Colonic mucosa (tissue), 4 donors: ENCODE data around the gene GJB1. TPM values are rescaled to one million over a fixed set of nuclear protein-coding genes. Genes with fewer than 3 reads are reported as not detected.

Experiments used
- DNase-seq: peaks from one replicate; pipeline ENCODE4 v3.0.0-alpha.2; 2020
- H3K27ac ChIP-seq: fragments of 200-600 bp; one replicate; pipeline ENCODE4 v1.8.0; 2021
- H3K27me3 ChIP-seq: fragments of 200-600 bp; one replicate; pipeline ENCODE4 v1.8.0; 2021
- H3K36me3 ChIP-seq: fragments of 200-600 bp; one replicate; pipeline ENCODE4 v1.8.0; 2021
- H3K4me1 ChIP-seq: fragments of 200-600 bp; one replicate; pipeline ENCODE4 v1.8.0; 2021; ENCODE audit warnings: mild to moderate bottlenecking
- H3K4me3 ChIP-seq: fragments of 200-600 bp; one replicate; pipeline ENCODE4 v1.8.0; 2021
- H3K9ac ChIP-seq, 2 donors: one replicate each; pipeline ENCODE4 v1.7.0; 2013; ENCODE audit warnings: control low read depth in 2 of 2, low read depth in 2 of 2, low read length in 2 of 2
- H3K9me3 ChIP-seq: fragments of 200-600 bp; one replicate; pipeline ENCODE4 v1.8.0; 2021
- CTCF ChIP-seq: fragments of 200-600 bp; IDR thresholded peaks from one replicate; pipeline ENCODE4 v1.8.0; 2022; ENCODE audit warnings: antibody characterized with exemption, mild to moderate bottlenecking
- intact Hi-C: fragments of 100-400 bp; cut with DNase I; formaldehyde crosslinking; loops from one replicate; pipeline ENCODE4 v1.14.1; 2022
- total RNA-seq, 2 donors: library from RNA; stranded (reverse); fragmentation: NEBNext Ultra II Directional in 1 of 2; extraction: Animal tissue kit (Norgen Biotek cat#: 25700) in 1 of 2; gene quantifications; one replicate each; pipeline ENCODE4 v1.2.1, GENCODE V29; 2021
- donor health status: healthy.
- donor health status: DM: no; HTN: no; CAD: no.
- donor health status: DM: no; HTN: no; CAD: no.

Gene GJB1
- total RNA-seq, 2 donors from 2014 or later: 76.0 to 100 TPM

DNA sequence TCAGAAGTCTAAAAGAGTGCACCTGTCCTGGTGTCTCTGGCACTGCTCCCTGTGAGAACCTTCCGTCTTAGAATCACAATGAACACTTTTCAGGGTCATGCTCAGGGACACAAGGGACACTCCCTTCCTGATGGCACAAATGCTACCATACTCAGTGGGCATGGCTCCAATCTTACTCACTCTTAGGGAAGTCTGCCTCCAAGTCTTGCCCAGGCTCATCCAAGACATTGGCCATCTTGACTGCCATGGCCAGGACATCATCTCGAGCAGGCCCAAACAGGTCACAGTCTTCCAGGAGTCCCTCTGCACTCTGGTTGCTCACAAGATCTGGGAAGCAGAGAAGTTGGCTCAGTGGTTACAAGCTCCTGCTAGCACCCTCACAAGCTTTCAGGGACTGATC lies 22.1 kb downstream of the GJB1 start:
- no peak for DNase-seq

DNA sequence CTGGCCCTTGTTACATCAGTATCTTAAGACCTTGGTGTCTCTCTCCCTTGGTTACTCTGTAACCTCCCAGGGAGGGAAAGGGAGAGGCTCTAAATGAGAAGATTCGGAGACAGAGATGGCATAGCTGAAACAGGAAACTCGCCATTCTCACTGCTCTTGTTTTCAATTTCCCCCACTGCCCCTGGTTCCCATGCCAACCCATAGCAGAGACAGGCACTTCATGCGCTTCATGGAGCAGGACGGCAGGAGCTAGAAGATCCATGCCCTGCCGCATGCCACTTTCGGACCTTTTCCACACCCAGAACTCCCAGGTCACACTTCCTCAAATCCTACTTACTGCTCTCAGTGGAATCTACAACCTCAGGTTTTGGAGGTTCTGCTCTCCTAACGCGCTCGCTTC lies 27.8 kb downstream of the GJB1 start:
- H3K27ac ChIP-seq: no peak overlapping the region
- H3K4me3 ChIP-seq: no peak overlapping the region
- no peaks in the 10 kb centered on the region for H3K36me3 ChIP-seq
- no peak overlapping the region for H3K9ac ChIP-seq
- H3K9me3 ChIP-seq: no peaks in the 10 kb centered on the region
- DNase-seq: no peak
- intact Hi-C loops: loop anchor here (10.0 kb wide), 1 partner anchor 66 kb away; no protein-coding TSS in a partner anchor
- no peaks in the 10 kb centered on the region for H3K4me1 ChIP-seq
- H3K27me3 ChIP-seq: no peaks in the 10 kb centered on the region
- no peak for TF ChIP-seq CTCF

More for the DNA sequence above, 22.1 kb downstream of the GJB1 start:
- Histone ChIP-seq H3K4me1 (no peaks in the 10 kb centered on the region), H3K36me3 (no peaks in the 10 kb centered on the region), H3K27me3 (no peaks in the 10 kb centered on the region), H3K4me3 (no peak overlapping the region), H3K27ac (no peak overlapping the region), H3K9ac (no peak overlapping the region), H3K9me3 (no peaks in the 10 kb centered on the region)
- intact Hi-C loops: no loop called here
- no peak for TF ChIP-seq CTCF

DNA sequence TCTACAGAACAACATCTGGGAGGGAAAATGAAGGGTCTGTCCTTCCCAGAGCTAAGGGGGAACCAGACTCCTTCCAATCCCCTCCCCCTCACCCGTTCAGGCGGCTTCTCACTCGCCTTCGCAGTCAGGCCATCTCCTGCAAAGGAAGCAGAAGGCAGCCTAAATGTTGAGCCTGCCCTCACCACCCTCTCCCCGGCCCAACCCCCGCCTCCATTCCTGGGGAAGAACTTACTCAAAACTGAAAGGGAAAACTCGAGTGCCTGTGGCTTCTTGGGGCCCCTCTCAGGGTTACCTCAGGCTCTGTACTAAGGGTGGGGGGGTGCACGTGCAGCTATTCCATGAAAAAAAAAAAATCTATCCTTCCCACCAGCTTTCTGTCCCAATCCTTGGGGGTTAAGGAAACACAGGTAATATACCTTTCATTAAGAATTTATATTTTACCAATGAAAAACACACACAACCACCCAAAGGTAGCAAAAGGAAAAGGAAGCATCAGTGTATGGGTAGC lies 28.5 kb downstream of the GJB1 start:
- Histone ChIP-seq H3K36me3 (no peaks in the 10 kb centered on the region), H3K4me1 (no peaks in the 10 kb centered on the region), H3K27ac (no peak overlapping the region), H3K27me3 (no peaks in the 10 kb centered on the region), H3K9ac (no peak overlapping the region), H3K9me3 (no peaks in the 10 kb centered on the region), H3K4me3 (no peak overlapping the region)
- no peak for DNase-seq
- no peak for TF ChIP-seq CTCF
- intact Hi-C loops: loop anchor here (10.0 kb wide), 1 partner anchor 67 kb away; no protein-coding TSS in a partner anchor

DNA sequence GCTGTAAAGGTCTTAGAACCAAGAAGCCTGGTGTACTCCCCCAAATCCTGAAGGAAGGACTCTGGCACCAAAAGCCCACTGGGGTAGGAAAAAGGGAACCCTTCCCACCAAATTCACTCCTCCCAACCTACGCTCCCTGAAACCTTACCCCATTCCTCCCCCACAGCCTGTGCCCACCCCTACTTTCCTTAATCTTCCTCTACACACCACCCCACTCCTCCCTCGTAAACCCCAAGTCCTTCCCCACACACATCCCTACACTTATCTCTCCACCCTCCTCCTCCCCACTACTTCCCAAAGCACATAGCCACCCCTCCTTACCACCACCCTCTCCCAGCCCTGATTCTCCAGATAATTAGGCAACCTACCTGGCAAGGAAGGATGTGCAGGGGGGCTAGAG lies 29.2 kb downstream of the GJB1 start:
- TF ChIP-seq CTCF: no peak
- H3K4me3 ChIP-seq: no peak overlapping the region
- H3K27me3 ChIP-seq: no peaks in the 10 kb centered on the region
- no peaks in the 10 kb centered on the region for H3K36me3 ChIP-seq
- no peak overlapping the region for H3K9ac ChIP-seq
- H3K4me1 ChIP-seq: no peaks in the 10 kb centered on the region
- no peak overlapping the region for H3K27ac ChIP-seq
- H3K9me3 ChIP-seq: no peaks in the 10 kb centered on the region
- no peak for DNase-seq
- intact Hi-C loops: loop anchor here (10.0 kb wide), 1 partner anchor 67 kb away; no protein-coding TSS in a partner anchor

GRCh38 chrX:71253253-71254091 lies 30.4 kb downstream of the GJB1 start:
- Histone ChIP-seq H3K27ac (peak overlapping the region; percentile 16), H3K9me3 (no peaks in the 10 kb centered on the region), H3K36me3 (no peaks in the 10 kb centered on the region), H3K9ac (peak overlapping the region; percentile 35 to 73), H3K4me1 (no peaks in the 10 kb centered on the region), H3K4me3 (peak overlapping the region; percentile 56), H3K27me3 (no peaks in the 10 kb centered on the region)
- peak; percentile 13 for TF ChIP-seq CTCF
- DNase-seq: peak; percentile 44
- intact Hi-C loops: loop anchor here (10.0 kb wide), 1 partner anchor 69 kb away; no protein-coding TSS in a partner anchor
